ENCODE results near the gene CGB8. TPM values are rescaled to one million over a fixed set of nuclear protein-coding genes. Genes with fewer than 3 reads are reported as not detected.
A peak's percentile ranks its signal among the peaks of the same experiment; 100 is the strongest.

The CGB8 gene
- total RNA-seq, 1 experiment from 2014 or later, result 0.34 TPM

GRCh38 chr19:48997972-48998371, 50.9 kb downstream of the CGB8 start:
- DNase-seq (ENCODE audit: low read depth, low spot score), result peak; percentile 62
- ChIA-PET CTCF (interaction anchor here (0.6 to 2.0 kb wide), 10 partner anchors 10 to 211 kb away, joined by 3 to 7 read pairs (median 4); no protein-coding TSS in a partner anchor), RAD21 (ENCODE audit: low non-redundant PET in 1 of 2, low total read pairs in 2 of 2, uncharacterized antibody in 2 of 2, unreplicated experiment in 2 of 2) (interaction anchor here in 1 of 2 experiments (0.7 kb wide), 1 partner anchor 100 kb away, joined by 3 read pairs; no protein-coding TSS in a partner anchor), POLR2A (interaction anchor here (0.6 to 1.0 kb wide), 2 partner anchors 16 to 76 kb away, joined by 3 read pairs; no protein-coding TSS in a partner anchor)
- peak; percentile 36 for ATAC-seq
- H3K4me2 ChIP-seq (ENCODE audit: low read length), result peak overlapping the region; percentile 7; the same call in 1 of the 2 replicates
- TF ChIP-seq, protein P1, sequence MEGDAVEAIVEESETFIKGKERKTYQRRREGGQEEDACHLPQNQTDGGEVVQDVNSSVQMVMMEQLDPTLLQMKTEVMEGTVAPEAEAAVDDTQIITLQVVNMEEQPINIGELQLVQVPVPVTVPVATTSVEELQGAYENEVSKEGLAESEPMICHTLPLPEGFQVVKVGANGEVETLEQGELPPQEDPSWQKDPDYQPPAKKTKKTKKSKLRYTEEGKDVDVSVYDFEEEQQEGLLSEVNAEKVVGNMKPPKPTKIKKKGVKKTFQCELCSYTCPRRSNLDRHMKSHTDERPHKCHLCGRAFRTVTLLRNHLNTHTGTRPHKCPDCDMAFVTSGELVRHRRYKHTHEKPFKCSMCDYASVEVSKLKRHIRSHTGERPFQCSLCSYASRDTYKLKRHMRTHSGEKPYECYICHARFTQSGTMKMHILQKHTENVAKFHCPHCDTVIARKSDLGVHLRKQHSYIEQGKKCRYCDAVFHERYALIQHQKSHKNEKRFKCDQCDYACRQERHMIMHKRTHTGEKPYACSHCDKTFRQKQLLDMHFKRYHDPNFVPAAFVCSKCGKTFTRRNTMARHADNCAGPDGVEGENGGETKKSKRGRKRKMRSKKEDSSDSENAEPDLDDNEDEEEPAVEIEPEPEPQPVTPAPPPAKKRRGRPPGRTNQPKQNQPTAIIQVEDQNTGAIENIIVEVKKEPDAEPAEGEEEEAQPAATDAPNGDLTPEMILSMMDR (IDR thresholded peaks at IDR 0.05 in 2 of 3, conservative IDR thresholded peaks at IDR 0.05 in 1 of 3; ENCODE audit: borderline replicate concordance in 1 of 3, insufficient read depth in 1 of 3, low read depth in 2 of 3, low read length in 2 of 3), result peak; percentile 67 to 80 (median 74); a peak in 5 of 6 replicates
- TF ChIP-seq MAX (IDR thresholded peaks at IDR 0.05), result 0 out of 2 replicates have a peak, but pooled peaks have one; percentile 27
- TF ChIP-seq RAD21 (IDR thresholded peaks at IDR 0.05; ENCODE audit: low read depth), result peak; percentile 69
- TF ChIP-seq POLR2AphosphoS5 (IDR thresholded peaks at IDR 0.05; ENCODE audit: low read depth, low read length), result no peak
- TF ChIP-seq, protein P2, sequence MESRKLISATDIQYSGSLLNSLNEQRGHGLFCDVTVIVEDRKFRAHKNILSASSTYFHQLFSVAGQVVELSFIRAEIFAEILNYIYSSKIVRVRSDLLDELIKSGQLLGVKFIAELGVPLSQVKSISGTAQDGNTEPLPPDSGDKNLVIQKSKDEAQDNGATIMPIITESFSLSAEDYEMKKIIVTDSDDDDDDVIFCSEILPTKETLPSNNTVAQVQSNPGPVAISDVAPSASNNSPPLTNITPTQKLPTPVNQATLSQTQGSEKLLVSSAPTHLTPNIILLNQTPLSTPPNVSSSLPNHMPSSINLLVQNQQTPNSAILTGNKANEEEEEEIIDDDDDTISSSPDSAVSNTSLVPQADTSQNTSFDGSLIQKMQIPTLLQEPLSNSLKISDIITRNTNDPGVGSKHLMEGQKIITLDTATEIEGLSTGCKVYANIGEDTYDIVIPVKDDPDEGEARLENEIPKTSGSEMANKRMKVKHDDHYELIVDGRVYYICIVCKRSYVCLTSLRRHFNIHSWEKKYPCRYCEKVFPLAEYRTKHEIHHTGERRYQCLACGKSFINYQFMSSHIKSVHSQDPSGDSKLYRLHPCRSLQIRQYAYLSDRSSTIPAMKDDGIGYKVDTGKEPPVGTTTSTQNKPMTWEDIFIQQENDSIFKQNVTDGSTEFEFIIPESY (IDR thresholded peaks at IDR 0.05; ENCODE audit: extremely low read depth, insufficient replicate concordance, low read length), result no peak
- no peak for TF ChIP-seq EGR1 (IDR thresholded peaks at IDR 0.05; ENCODE audit: low read depth)
- peak; percentile 40 for TF ChIP-seq TCF7L2 (IDR thresholded peaks at IDR 0.05; ENCODE audit: borderline replicate concordance, extremely low read depth, insufficient read depth, insufficient read length)
- H3K79me2 ChIP-seq (ENCODE audit: insufficient read depth, low read length), result peaks cover 87% of the 10 kb centered on the region
- no peaks in the 10 kb centered on the region for H3K9me2 ChIP-seq (ENCODE audit: insufficient read depth)
- BruUV-seq (replicated peaks), result no TSS peak
- H3K9ac ChIP-seq (ENCODE audit: low read length), result no peak overlapping the region
- H3K4me3 ChIP-seq (replicated peaks in 1 of 2; ENCODE audit: low read depth in 1 of 2, low read length in 2 of 2), result no peak overlapping the region
- peak overlapping the region; percentile 41 for H3K27ac ChIP-seq (ENCODE audit: low read depth, low read length)
- peaks cover 9 to 23% of the 10 kb centered on the region in 2 experiments for H3K4me1 ChIP-seq (ENCODE audit: control insufficient read depth in 1 of 2, insufficient read depth in 2 of 2, low read length in 2 of 2)
- no peaks in the 10 kb centered on the region for H3K27me3 ChIP-seq (ENCODE audit: insufficient read depth, low read length)
- intact Hi-C loops (cut with micrococcal nuclease), result loop anchor here (2.0 to 5.0 kb wide), 2 partner anchors 211 to 224 kb away; no protein-coding TSS in a partner anchor
- no peaks in the 10 kb centered on the region for H3K9me3 ChIP-seq (ENCODE audit: control insufficient read depth in 1 of 2, insufficient read depth in 1 of 2, low read depth in 1 of 2, low read length in 2 of 2)
- no peak overlapping the region for H2AFZ ChIP-seq (ENCODE audit: low read depth, low read length, poor library complexity, severe bottlenecking)
- H3K36me3 ChIP-seq (ENCODE audit: control insufficient read depth in 1 of 2, insufficient read depth in 2 of 2, low read length in 2 of 2), result peaks cover 8 to 24% of the 10 kb centered on the region in 2 experiments; a peak in 3 of 4 replicates
- H4K20me1 ChIP-seq (ENCODE audit: insufficient read depth), result peaks cover 14% of the 10 kb centered on the region; the same call in 1 of the 2 replicates

Small RNAs within 50 kb of the gene (microRNA-seq; reads per million reads assigned to microRNA genes)
- gene MIR6798 (ENCODE audit: borderline number of aligned reads), result not detected

Other genes with a start within 250 kb of the CGB8 start
- 66.1 TPM for gene BCAT2, start 238.1 kb downstream of the CGB8 start, total RNA-seq (2021; ENCODE audit: unreplicated experiment)
- gene HSD17B14, start 212.6 kb downstream of the CGB8 start, total RNA-seq (2021; ENCODE audit: unreplicated experiment), result 3.9 TPM
- 20.4 TPM for gene PLEKHA4, start 180.5 kb downstream of the CGB8 start, total RNA-seq (2021; ENCODE audit: unreplicated experiment)
- gene PPP1R15A, start 176.7 kb downstream of the CGB8 start, total RNA-seq (2021; ENCODE audit: unreplicated experiment), result 50.3 TPM
- gene TULP2, start 150.4 kb downstream of the CGB8 start, total RNA-seq (2021; ENCODE audit: unreplicated experiment), result not detected
- gene NUCB1, start 148.8 kb downstream of the CGB8 start, total RNA-seq (2021; ENCODE audit: unreplicated experiment), result 88.8 TPM
- gene DHDH, start 115.4 kb downstream of the CGB8 start, total RNA-seq (2021; ENCODE audit: unreplicated experiment), result 8.6 TPM
- 96.4 TPM for gene BAX, start 94.2 kb downstream of the CGB8 start, total RNA-seq (2021; ENCODE audit: unreplicated experiment)
- 1,885 TPM for gene FTL, start 83.8 kb downstream of the CGB8 start, total RNA-seq (2021; ENCODE audit: unreplicated experiment)
- gene GYS1, start 55.8 kb downstream of the CGB8 start, total RNA-seq (2021; ENCODE audit: unreplicated experiment), result 50.7 TPM
- 270 TPM for gene RUVBL2, start 55.2 kb downstream of the CGB8 start, total RNA-seq (2021; ENCODE audit: unreplicated experiment)
- 3.7 TPM for gene LHB, start 32.0 kb downstream of the CGB8 start, total RNA-seq (2021; ENCODE audit: unreplicated experiment)
- not detected for gene CGB3, start 24.8 kb downstream of the CGB8 start, total RNA-seq (2021; ENCODE audit: unreplicated experiment)
- 5.0 TPM for gene CGB2, start 17.2 kb downstream of the CGB8 start, total RNA-seq (2021; ENCODE audit: unreplicated experiment)
- gene CGB1, start 12.2 kb downstream of the CGB8 start, total RNA-seq (2021; ENCODE audit: unreplicated experiment), result 0.76 TPM
- gene CGB5, start 5.3 kb downstream of the CGB8 start, total RNA-seq (2021; ENCODE audit: unreplicated experiment), result not detected
- gene CGB7, start 8.6 kb upstream of the CGB8 start, total RNA-seq (2021; ENCODE audit: unreplicated experiment), result 5.4 TPM
- gene NTF4, start 15.7 kb upstream of the CGB8 start, total RNA-seq (2021; ENCODE audit: unreplicated experiment), result 1.7 TPM
- not detected for gene KCNA7, start 23.6 kb upstream of the CGB8 start, total RNA-seq (2021; ENCODE audit: unreplicated experiment)
- gene SNRNP70, start 36.3 kb upstream of the CGB8 start, total RNA-seq (2021; ENCODE audit: unreplicated experiment), result 236 TPM
- gene LIN7B, start 65.3 kb upstream of the CGB8 start, total RNA-seq (2021; ENCODE audit: unreplicated experiment), result 7.2 TPM
- 2.2 TPM for gene C19orf73, start 70.0 kb upstream of the CGB8 start, total RNA-seq (2021; ENCODE audit: unreplicated experiment)
- gene PPFIA3, start 70.4 kb upstream of the CGB8 start, total RNA-seq (2021; ENCODE audit: unreplicated experiment), result 28.1 TPM
- gene HRC, start 106.3 kb upstream of the CGB8 start, total RNA-seq (2021; ENCODE audit: unreplicated experiment), result not detected
- 44.2 TPM for gene TRPM4, start 108.7 kb upstream of the CGB8 start, total RNA-seq (2021; ENCODE audit: unreplicated experiment)